Gastrocnemius medialis (tissue), 4 donors: ENCODE measurements around the gene RNPS1. TPM values are rescaled to one million over a fixed set of nuclear protein-coding genes. Genes with fewer than 3 reads are reported as not detected.

ENCODE experiments used
- ATAC-seq, 2 donors: fragments of 150-250 bp; one replicate each; pipeline ENCODE4 v1.9.1; 2016
- DNase-seq, 2 donors: peaks; one replicate each; pipeline ENCODE4 v3.0.0-alpha.2; 2019
- H3K27ac ChIP-seq, 4 donors: fragments of 200-600 bp; sonication (generic); 1 replicate in 1 of 4; 2 replicates in 3 of 4; pipeline ENCODE4 v1.5.1; 2016 to 2018; ENCODE audit warnings: mild to moderate bottlenecking in 2 of 4, moderate library complexity in 1 of 4
- H3K27me3 ChIP-seq, 3 donors: fragments of 200-600 bp; sonication (generic) in 2 of 3; 1 replicate in 1 of 3; 2 replicates in 2 of 3; pipeline versions ENCODE4 v1.5.1 to v1.6.0; 2016 to 2019; ENCODE audit warnings: mild to moderate bottlenecking in 1 of 3, moderate library complexity in 1 of 3
- H3K36me3 ChIP-seq, 2 donors: fragments of 200-600 bp; sonication (generic) in 1 of 2; one replicate each; pipeline ENCODE4 v1.5.1; 2017 to 2018
- H3K4me1 ChIP-seq, 2 donors: fragments of 200-600 bp; sonication (generic) in 1 of 2; one replicate each; pipeline ENCODE4 v1.5.1; 2016 to 2017; ENCODE audit warnings: mild to moderate bottlenecking in 2 of 2
- H3K4me3 ChIP-seq, 4 donors: fragments of 200-600 bp; sonication (generic) in 3 of 4; 1 replicate in 1 of 4; 2 replicates in 3 of 4; pipeline ENCODE4 v1.5.1; 2016 to 2019; ENCODE audit warnings: mild to moderate bottlenecking in 2 of 4
- H3K9me3 ChIP-seq, 3 donors: fragments of 200-600 bp; sonication (generic) in 2 of 3; 1 replicate in 1 of 3; 2 replicates in 2 of 3; pipeline ENCODE4 v1.5.1; 2016 to 2019
- CTCF ChIP-seq, 5 experiments: fragments of 450-650 bp in 3 of 5; fragments of 200-600 bp in 2 of 5; sonication (generic) in 2 of 5; IDR thresholded peaks in 4 of 5; conservative IDR thresholded peaks in 1 of 5; 1 replicate in 4 of 5; 2 replicates in 1 of 5; pipeline ENCODE4 v1.5.1; 2016 to 2019; ENCODE audit warnings: antibody characterized with exemption in 5 of 5, mild to moderate bottlenecking in 3 of 5, moderate library complexity in 3 of 5
- POLR2A ChIP-seq, 2 donors: fragments of 450-650 bp; IDR thresholded peaks; one replicate each; pipeline ENCODE4 v1.6.1; 2017; ENCODE audit warnings: antibody characterized with exemption in 2 of 2, mild to moderate bottlenecking in 2 of 2, moderate library complexity in 2 of 2
- in situ Hi-C, 4 donors: fragments of 200-750 bp; cut with MboI; loops; one replicate each; pipeline versions ENCODE4 v1.15.0 to v1.8.0; 2017; ENCODE audit warnings: low sequenced_read_pairs in 4 of 4
- intact Hi-C: fragments of 100-400 bp; cut with DNase I; formaldehyde crosslinking; loops from one replicate; pipeline ENCODE4 v1.15.1; 2023; ENCODE audit warnings: low total_unique reads
- total RNA-seq, 4 donors: library from RNA; depleted of rRNA; stranded (reverse); fragments of >200 nt; gene quantifications; one replicate each; pipeline versions ENCODE4 v1.1.0 to v1.2.3, GENCODE V29; 2016

RNPS1 gene
- total RNA-seq, 4 donors from 2014 or later: 158 to 222 (median 172) TPM

DNA sequence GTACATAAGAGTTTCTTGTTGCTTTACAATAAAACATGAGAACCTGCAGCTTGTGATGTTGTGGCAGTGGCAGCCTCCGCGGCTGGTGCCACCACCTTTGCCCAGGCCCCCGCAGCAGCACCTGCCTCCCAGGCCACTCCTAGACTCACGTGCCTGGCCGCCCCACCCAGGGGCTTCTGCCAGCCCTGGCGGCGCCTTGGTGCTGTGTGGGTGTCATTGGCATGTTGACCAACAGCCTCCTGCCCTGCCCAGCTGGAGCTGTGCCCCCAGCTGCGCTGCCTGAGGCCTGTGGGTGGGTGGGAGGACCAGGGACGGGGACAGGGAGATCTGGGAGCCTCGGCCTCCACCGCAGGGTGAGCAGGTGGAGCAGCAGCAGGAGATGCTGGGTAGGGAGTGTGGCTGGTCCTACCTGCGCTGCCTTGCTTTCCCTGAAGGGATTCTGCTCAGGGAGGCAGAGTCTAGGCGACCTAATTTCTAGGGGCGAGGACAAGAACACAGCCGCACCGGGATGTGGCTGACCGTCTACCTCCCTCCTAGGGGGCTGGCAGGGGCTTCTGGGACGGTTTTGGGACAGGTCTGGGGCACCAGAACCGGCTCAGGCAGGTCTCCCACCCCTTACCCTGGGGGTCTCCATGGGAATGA, 32.1 kb downstream of the RNPS1 start:
- ATAC-seq (no peak), DNase-seq (no peak)
- in situ Hi-C loops: no loop called here
- Histone ChIP-seq H3K9me3 (no peaks in the 10 kb centered on the region), H3K27ac (no peak overlapping the region), H3K4me3 (no peak overlapping the region), H3K36me3 (peaks cover 0 to 60% of the 10 kb centered on the region in 2 donors), H3K4me1 (peaks cover 13% of the 10 kb centered on the region in 2 donors), H3K27me3 (peaks cover 10 to 18% (median 17%) of the 10 kb centered on the region in 3 donors)
- TF ChIP-seq POLR2A (IDR thresholded peaks at IDR 0.05) (no peak), CTCF (IDR thresholded peaks at IDR 0.05 in 4 of 5, conservative IDR thresholded peaks at IDR 0.05 in 1 of 5) (no peak)
- intact Hi-C loops: no loop called here

DNA sequence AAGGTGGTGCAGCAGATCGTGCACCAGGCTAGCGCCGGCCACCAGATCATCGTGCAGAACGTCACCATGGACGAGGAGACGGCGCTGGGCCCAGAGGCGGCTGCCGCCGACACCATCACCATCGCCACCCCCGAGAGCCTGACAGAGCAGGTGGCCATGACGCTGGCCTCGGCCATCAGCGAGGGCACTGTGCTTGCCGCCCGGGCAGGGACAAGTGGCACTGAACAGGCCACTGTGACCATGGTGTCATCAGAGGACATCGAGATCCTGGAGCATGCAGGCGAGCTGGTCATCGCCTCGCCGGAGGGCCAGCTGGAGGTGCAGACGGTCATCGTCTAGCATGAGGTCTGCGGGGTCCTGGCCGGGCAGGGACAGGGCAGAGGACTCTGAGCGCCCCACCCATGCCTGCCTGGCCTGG, 32.7 kb downstream of the RNPS1 start:
- Histone ChIP-seq H3K4me3 (no peak overlapping the region), H3K4me1 (peaks cover 13% of the 10 kb centered on the region in 2 donors), H3K9me3 (no peaks in the 10 kb centered on the region), H3K27ac (no peak overlapping the region), H3K27me3 (peaks cover 10 to 18% (median 17%) of the 10 kb centered on the region in 3 donors), H3K36me3 (peaks cover 0 to 62% of the 10 kb centered on the region in 2 donors)
- ATAC-seq (no peak), DNase-seq (no peak)
- intact Hi-C loops: no loop called here
- TF ChIP-seq POLR2A (IDR thresholded peaks at IDR 0.05) (no peak), CTCF (IDR thresholded peaks at IDR 0.05 in 4 of 5, conservative IDR thresholded peaks at IDR 0.05 in 1 of 5) (no peak)
- in situ Hi-C loops: no loop called here

- H3K36me3 ChIP-seq: peaks cover 0 to 65% of the 10 kb centered on the region in 2 donors
- ATAC-seq: no peak
- in situ Hi-C loops (no loop called here), intact Hi-C loops (no loop called here)
- no peak overlapping the region for H3K27ac ChIP-seq
- no peak for DNase-seq
- H3K27me3 ChIP-seq: peaks cover 10 to 18% (median 17%) of the 10 kb centered on the region in 3 donors
- H3K9me3 ChIP-seq: no peaks in the 10 kb centered on the region
- TF ChIP-seq POLR2A (IDR thresholded peaks at IDR 0.05) (no peak), CTCF (IDR thresholded peaks at IDR 0.05 in 4 of 5, conservative IDR thresholded peaks at IDR 0.05 in 1 of 5) (no peak)
- peaks cover 13% of the 10 kb centered on the region in 2 donors for H3K4me1 ChIP-seq
- H3K4me3 ChIP-seq: no peak overlapping the region
These were observed 33.1 kb downstream of the RNPS1 start for GRCh38 chr16:2234813-2235170.

GRCh38 chr16:2233872-2234812, 33.8 kb downstream of the RNPS1 start:
- Histone ChIP-seq H3K27ac (no peak overlapping the region), H3K36me3 (peaks cover 0 to 66% of the 10 kb centered on the region in 2 donors), H3K9me3 (no peaks in the 10 kb centered on the region), H3K27me3 (peaks cover 10 to 18% (median 17%) of the 10 kb centered on the region in 3 donors), H3K4me1 (peaks cover 13% of the 10 kb centered on the region in 2 donors), H3K4me3 (no peak overlapping the region)
- in situ Hi-C loops (no loop called here), intact Hi-C loops (no loop called here)
- DNase-seq (no peak), ATAC-seq (no peak)
- no peak for TF ChIP-seq CTCF (IDR thresholded peaks at IDR 0.05 in 4 of 5, conservative IDR thresholded peaks at IDR 0.05 in 1 of 5)
- TF ChIP-seq POLR2A (IDR thresholded peaks at IDR 0.05): no peak
